Measurements from ENCODE around the gene KLC1. TPM values are rescaled to one million over a fixed set of nuclear protein-coding genes. Genes with fewer than 3 reads are reported as not detected.

KLC1 gene
- total RNA-seq, 1 experiment from 2014 or later, result 163 TPM

- ChIA-PET POLR2A (ENCODE audit: low non-redundant PET) (no interaction called here), CTCF (no interaction called here)
- no peak for TF ChIP-seq EZH2 (IDR thresholded peaks at IDR 0.05; ENCODE audit: borderline replicate concordance, low read depth, low read length, poor library complexity, severe bottlenecking)
- TF ChIP-seq CTCF (conservative IDR thresholded peaks at IDR 0.05; ENCODE audit: low read depth, low read length), result no peak
- no peak for DNase-seq (ENCODE audit: low spot score)
- H3K36me3 ChIP-seq (ENCODE audit: insufficient read depth, low read length, poor library complexity, severe bottlenecking), result peaks cover 87% of the 10 kb centered on the region
- BruUV-seq (replicated peaks), result no TSS peak
- intact Hi-C loops (cut with micrococcal nuclease; ENCODE audit: unreplicated experiment), result no loop called here
- no peaks in the 10 kb centered on the region for H3K4me1 ChIP-seq (ENCODE audit: insufficient read depth, low read length, poor library complexity, severe bottlenecking)
- H3K27ac ChIP-seq (ENCODE audit: low read depth, low read length, poor library complexity, severe bottlenecking), result no peak overlapping the region
- H3K9me3 ChIP-seq (ENCODE audit: low read depth, low read length, poor library complexity, severe bottlenecking), result no peaks in the 10 kb centered on the region
- no peaks in the 10 kb centered on the region for H3K27me3 ChIP-seq (replicated peaks; ENCODE audit: insufficient read depth, low read depth, low read length, poor library complexity)
- H3K4me3 ChIP-seq (ENCODE audit: low read depth, low read length, poor library complexity, severe bottlenecking), result no peak overlapping the region
These were observed 48.1 kb downstream of the KLC1 start for GRCh38 chr14:103676881-103677675.

- CTCF ChIA-PET, result no interaction called here
- no TSS peak for BruUV-seq (replicated peaks)
- DNase-seq (ENCODE audit: low spot score), result peak; percentile 67
These were observed 50.3 kb downstream of the KLC1 start for GRCh38 chr14:103679351-103679750.

GRCh38 chr14:103680491-103681231, 51.6 kb downstream of the KLC1 start:
- BruUV-seq (replicated peaks), result no TSS peak
- no peak overlapping the region for H3K27ac ChIP-seq (ENCODE audit: low read depth, low read length, poor library complexity, severe bottlenecking)
- no peaks in the 10 kb centered on the region for H3K9me3 ChIP-seq (ENCODE audit: low read depth, low read length, poor library complexity, severe bottlenecking)
- no peak for DNase-seq (ENCODE audit: low spot score)
- TF ChIP-seq CTCF (conservative IDR thresholded peaks at IDR 0.05; ENCODE audit: low read depth, low read length) (no peak), EZH2 (IDR thresholded peaks at IDR 0.05; ENCODE audit: borderline replicate concordance, low read depth, low read length, poor library complexity, severe bottlenecking) (no peak)
- CTCF ChIA-PET, result interaction anchor here (0.6 kb wide), 2 partner anchors 100 to 129 kb away, joined by 3 read pairs; no protein-coding TSS in a partner anchor
- H3K4me1 ChIP-seq (ENCODE audit: insufficient read depth, low read length, poor library complexity, severe bottlenecking), result no peaks in the 10 kb centered on the region
- H3K4me3 ChIP-seq (ENCODE audit: low read depth, low read length, poor library complexity, severe bottlenecking), result no peak overlapping the region
- no peaks in the 10 kb centered on the region for H3K27me3 ChIP-seq (replicated peaks; ENCODE audit: insufficient read depth, low read depth, low read length, poor library complexity)
- intact Hi-C loops (cut with micrococcal nuclease; ENCODE audit: unreplicated experiment), result loop anchor here (5.0 kb wide), 1 partner anchor 108 kb away; no protein-coding TSS in a partner anchor
- peaks cover 72% of the 10 kb centered on the region for H3K36me3 ChIP-seq (ENCODE audit: insufficient read depth, low read length, poor library complexity, severe bottlenecking)
- POLR2A ChIA-PET (ENCODE audit: low non-redundant PET), result no interaction called here

More at GRCh38 chr14:103679351-103679750, 50.3 kb downstream of the KLC1 start:
- peaks cover 74% of the 10 kb centered on the region for H3K36me3 ChIP-seq (ENCODE audit: insufficient read depth, low read length, poor library complexity, severe bottlenecking)
- no peak overlapping the region for H3K27ac ChIP-seq (ENCODE audit: low read depth, low read length, poor library complexity, severe bottlenecking)
- intact Hi-C loops (cut with micrococcal nuclease; ENCODE audit: unreplicated experiment), result no loop called here
- H3K4me1 ChIP-seq (ENCODE audit: insufficient read depth, low read length, poor library complexity, severe bottlenecking), result no peaks in the 10 kb centered on the region
- POLR2A ChIA-PET (ENCODE audit: low non-redundant PET), result no interaction called here
- H3K27me3 ChIP-seq (replicated peaks; ENCODE audit: insufficient read depth, low read depth, low read length, poor library complexity), result no peaks in the 10 kb centered on the region
- TF ChIP-seq EZH2 (IDR thresholded peaks at IDR 0.05; ENCODE audit: borderline replicate concordance, low read depth, low read length, poor library complexity, severe bottlenecking) (no peak), CTCF (conservative IDR thresholded peaks at IDR 0.05; ENCODE audit: low read depth, low read length) (peak; percentile 74)
- H3K4me3 ChIP-seq (ENCODE audit: low read depth, low read length, poor library complexity, severe bottlenecking), result no peak overlapping the region
- H3K9me3 ChIP-seq (ENCODE audit: low read depth, low read length, poor library complexity, severe bottlenecking), result no peaks in the 10 kb centered on the region
